GM12873 (cell line): ENCODE measurements around the gene UBR2.

Experiments used
- CTCF ChIP-seq: IDR thresholded peaks from 2 replicates; pipeline ENCODE4 v1.5.1; 2012; ENCODE audit warnings: low read depth, mild to moderate bottlenecking, moderate library complexity, low read length, control low read depth; ENCODE audit not compliant: insufficient read depth; ENCODE audit errors: missing control alignments

UBR2 gene

GRCh38 chr6:42563697-42564505, at the start of gene UBR2:
Gene UBR2, plus strand, starts transcription at chr6:42564029. Its CDS starts 291 bp downstream, at chr6:42564320.
- peak; percentile 39 for TF ChIP-seq CTCF

GRCh38 chr6:42514745-42515144, 49.1 kb upstream of the UBR2 start:
- TF ChIP-seq CTCF: no peak

GRCh38 chr6:42519779-42520178, 44.0 kb upstream of the UBR2 start:
- no peak for TF ChIP-seq CTCF

- no peak for TF ChIP-seq CTCF
These were observed 42.8 kb upstream of the UBR2 start for GRCh38 chr6:42520786-42521607.

GRCh38 chr6:42522036-42522435, 41.8 kb upstream of the UBR2 start:
- TF ChIP-seq CTCF: no peak

- TF ChIP-seq CTCF: no peak
These were observed 40.7 kb upstream of the UBR2 start for GRCh38 chr6:42522942-42523814.
